Peyer's patch (tissue), 4 donors: ENCODE data around the gene ABCC8. TPM values are rescaled to one million over a fixed set of nuclear protein-coding genes. Genes with fewer than 3 reads are reported as not detected.

ENCODE experiments used
- DNase-seq, 3 donors: peaks; one replicate each; pipeline ENCODE4 v3.0.0-alpha.2; 2017 to 2019
- H3K27ac ChIP-seq, 4 donors: fragments of 200-600 bp; sonication (generic); one replicate each; pipeline ENCODE4 v1.5.1; 2016 to 2019
- H3K27me3 ChIP-seq, 2 donors: fragments of 200-600 bp; sonication (generic); one replicate each; pipeline ENCODE4 v1.5.1; 2019
- H3K36me3 ChIP-seq, 3 donors: fragments of 200-600 bp; sonication (generic); one replicate each; pipeline ENCODE4 v1.5.1; 2016 to 2019
- H3K4me1 ChIP-seq, 4 donors: fragments of 200-600 bp; sonication (generic); one replicate each; pipeline ENCODE4 v1.5.1; 2016 to 2019
- H3K4me3 ChIP-seq, 4 donors: fragments of 200-600 bp; sonication (generic); 1 replicate in 3 of 4; 2 replicates in 1 of 4; pipeline ENCODE4 v1.5.1; 2016 to 2019; ENCODE audit warnings: mild to moderate bottlenecking in 1 of 4
- H3K9me3 ChIP-seq, 4 donors: fragments of 200-600 bp; sonication (generic); one replicate each; pipeline ENCODE4 v1.5.1; 2016 to 2019; ENCODE audit warnings: mild to moderate bottlenecking in 1 of 4
- CTCF ChIP-seq, 6 experiments: fragments of 450-650 bp in 4 of 6; fragments of 200-600 bp in 2 of 6; sonication (generic) in 1 of 6; IDR thresholded peaks; one replicate each; pipeline ENCODE4 v1.5.1; 2017 to 2019; ENCODE audit warnings: antibody characterized with exemption in 6 of 6, mild to moderate bottlenecking in 3 of 6, moderate library complexity in 1 of 6
- POLR2A ChIP-seq, 2 donors: fragments of 450-650 bp; IDR thresholded peaks; one replicate each; pipeline ENCODE4 v1.5.1; 2017; ENCODE audit warnings: antibody characterized with exemption in 2 of 2, mild to moderate bottlenecking in 2 of 2, moderate library complexity in 2 of 2
- total RNA-seq, 4 donors: library from RNA; depleted of rRNA; stranded (reverse); fragments of >200 nt; gene quantifications; one replicate each; pipeline ENCODE4 v1.1.0, GENCODE V29; 2016

Gene ABCC8
- total RNA-seq, 4 donors from 2014 or later, result 7.4 to 301 (median 19.2) TPM

- no peaks in the 10 kb centered on the region for H3K9me3 ChIP-seq
- no peak for DNase-seq
- no peaks in the 10 kb centered on the region for H3K27me3 ChIP-seq
- H3K27ac ChIP-seq, result no peak overlapping the region
- H3K4me1 ChIP-seq, result no peaks in the 10 kb centered on the region
- H3K4me3 ChIP-seq, result no peak overlapping the region
- no peaks in the 10 kb centered on the region for H3K36me3 ChIP-seq
- TF ChIP-seq CTCF (IDR thresholded peaks at IDR 0.05), result no peak
- no peak for TF ChIP-seq POLR2A (IDR thresholded peaks at IDR 0.05)
These were observed 27.5 kb downstream of the ABCC8 start for GRCh38 chr11:17449158-17449557.

GRCh38 chr11:17446482-17446881, 30.2 kb downstream of the ABCC8 start:
- TF ChIP-seq CTCF (IDR thresholded peaks at IDR 0.05) (no peak), POLR2A (IDR thresholded peaks at IDR 0.05) (no peak)
- DNase-seq, result no peak
- H3K9me3 ChIP-seq, result no peaks in the 10 kb centered on the region

GRCh38 chr11:17445240-17445795, 31.3 kb downstream of the ABCC8 start:
- H3K9me3 ChIP-seq, result no peaks in the 10 kb centered on the region
- TF ChIP-seq CTCF (IDR thresholded peaks at IDR 0.05) (no peak), POLR2A (IDR thresholded peaks at IDR 0.05) (no peak)
- no peaks in the 10 kb centered on the region for H3K36me3 ChIP-seq
- H3K27ac ChIP-seq, result no peak overlapping the region
- no peaks in the 10 kb centered on the region for H3K4me1 ChIP-seq
- H3K27me3 ChIP-seq, result no peaks in the 10 kb centered on the region
- H3K4me3 ChIP-seq, result no peak overlapping the region
- DNase-seq, result no peak

More at GRCh38 chr11:17446482-17446881, 30.2 kb downstream of the ABCC8 start:
- H3K4me3 ChIP-seq, result no peak overlapping the region
- no peaks in the 10 kb centered on the region for H3K36me3 ChIP-seq
- no peak overlapping the region for H3K27ac ChIP-seq
- no peaks in the 10 kb centered on the region for H3K27me3 ChIP-seq
- H3K4me1 ChIP-seq, result no peaks in the 10 kb centered on the region

GRCh38 chr11:17443926-17444690, 32.5 kb downstream of the ABCC8 start:
- DNase-seq, result no peak
- Histone ChIP-seq H3K36me3 (no peaks in the 10 kb centered on the region), H3K27ac (no peak overlapping the region), H3K4me1 (no peaks in the 10 kb centered on the region), H3K27me3 (no peaks in the 10 kb centered on the region), H3K9me3 (no peaks in the 10 kb centered on the region), H3K4me3 (no peak overlapping the region)
- TF ChIP-seq CTCF (IDR thresholded peaks at IDR 0.05) (no peak), POLR2A (IDR thresholded peaks at IDR 0.05) (no peak)

- no peak overlapping the region for H3K4me3 ChIP-seq
- no peaks in the 10 kb centered on the region for H3K4me1 ChIP-seq
- TF ChIP-seq CTCF (IDR thresholded peaks at IDR 0.05), result no peak
- no peak for TF ChIP-seq POLR2A (IDR thresholded peaks at IDR 0.05)
- H3K9me3 ChIP-seq, result no peaks in the 10 kb centered on the region
- H3K27me3 ChIP-seq, result no peaks in the 10 kb centered on the region
- H3K27ac ChIP-seq, result no peak overlapping the region
- no peaks in the 10 kb centered on the region for H3K36me3 ChIP-seq
- DNase-seq, result no peak
These were observed 33.2 kb downstream of the ABCC8 start for GRCh38 chr11:17443423-17443822.
